HG02571 (cell line): ENCODE results near the gene MEIOC.
"Not testable (repeated sequence)": the region's sequence is repeated elsewhere in the genome, so short reads cannot be mapped to it uniquely, and the experiment has no call there.

Experiments
- ATAC-seq: cut with Tn5 transposase; IDR thresholded peaks from one replicate; pipeline ENCODE4 v1.9.1; 2021; ENCODE audit warnings: mild to moderate bottlenecking, moderate library complexity; ENCODE audit not compliant: unreplicated experiment

MEIOC gene

GRCh38 chr17:44646280-44646679, 10.0 kb upstream of the MEIOC start:
- ATAC-seq: no peak

DNA sequence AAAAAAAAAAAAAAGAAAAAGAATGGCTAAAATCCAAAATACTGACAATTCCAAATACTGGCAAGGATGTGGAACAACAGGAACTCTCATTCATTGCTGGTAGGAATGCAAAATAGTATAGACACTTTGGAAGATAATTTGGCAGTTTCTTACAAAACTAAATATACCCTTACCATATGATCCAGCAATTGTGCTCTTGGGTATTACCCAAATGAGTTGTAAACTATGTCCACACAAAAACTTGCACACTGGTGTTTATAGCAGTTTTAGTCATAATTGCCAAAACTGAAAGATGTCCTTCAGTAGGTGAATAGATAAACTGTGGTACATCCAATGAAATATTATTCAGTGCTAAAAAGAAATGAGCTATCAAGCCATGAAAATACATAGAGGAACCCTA, 8.5 kb upstream of the MEIOC start:
- ATAC-seq: no peak

GRCh38 chr17:44648963-44649362, 7.3 kb upstream of the MEIOC start:
- no peak for ATAC-seq

GRCh38 chr17:44651228-44651627, 5.0 kb upstream of the MEIOC start:
- ATAC-seq: no peak

- no peak for ATAC-seq
These were observed 3.5 kb upstream of the MEIOC start for GRCh38 chr17:44652727-44653126.

GRCh38 chr17:44653384-44653783, 2.9 kb upstream of the MEIOC start:
- no peak for ATAC-seq

DNA sequence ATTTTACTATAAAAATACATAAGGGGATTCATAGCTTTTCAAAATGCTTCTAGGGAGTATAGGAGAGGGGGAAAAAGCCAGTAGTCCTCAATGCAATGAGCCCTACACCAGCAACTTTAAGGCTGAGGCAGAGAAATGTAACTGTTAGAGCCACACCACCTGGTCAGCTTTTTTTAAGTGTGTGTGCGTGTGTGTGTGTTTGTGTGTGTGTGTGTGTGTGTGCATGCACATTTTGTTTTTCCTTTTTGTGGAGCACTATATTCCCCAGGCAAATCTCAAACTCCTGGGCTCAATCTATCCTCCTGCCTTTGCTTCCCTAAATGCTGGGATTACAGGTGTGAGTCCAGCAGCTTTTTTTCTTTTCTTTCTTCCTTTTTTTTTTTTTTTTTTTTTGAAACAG, 2.3 kb upstream of the MEIOC start:
- ATAC-seq: no peak

DNA sequence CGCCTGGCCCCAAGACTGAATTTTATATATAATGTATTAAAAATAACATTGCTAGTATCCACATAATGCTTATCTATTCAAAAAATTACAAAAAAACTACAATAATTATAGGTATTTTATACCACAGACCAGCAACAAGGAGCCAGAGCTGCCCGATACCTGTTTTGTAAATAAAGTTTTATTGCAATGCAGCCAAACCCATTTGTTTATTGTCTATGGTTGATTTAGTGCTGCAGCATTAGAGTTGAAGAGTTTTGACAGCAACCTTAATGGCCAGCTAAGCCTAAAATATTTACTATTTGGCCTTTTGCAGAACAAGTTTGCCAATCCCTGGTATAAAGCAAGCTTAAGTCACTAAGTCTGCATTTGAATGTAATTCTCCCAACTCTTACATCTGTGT, 5.6 kb downstream of the MEIOC start:
- no peak for ATAC-seq

GRCh38 chr17:44663095-44663494, 6.8 kb downstream of the MEIOC start:
- ATAC-seq: no peak

DNA sequence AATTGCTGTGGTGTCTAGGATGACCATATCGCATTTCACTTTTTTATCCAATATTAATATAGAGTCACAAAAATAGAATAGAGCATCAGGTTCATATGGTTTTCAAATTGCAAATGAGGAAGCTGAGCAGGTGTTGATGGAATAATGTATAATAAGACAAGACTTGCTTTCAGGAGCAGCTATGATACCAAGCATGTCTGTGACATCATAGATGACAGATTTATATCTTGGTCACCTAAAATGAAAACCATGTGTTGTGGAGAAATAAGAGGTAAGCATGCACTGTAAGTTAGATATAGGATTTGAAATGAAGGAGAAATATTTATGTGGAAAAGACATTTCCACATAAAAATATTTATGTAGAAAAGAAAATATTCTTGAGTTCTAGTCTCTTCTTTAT, 8.6 kb downstream of the MEIOC start:
- ATAC-seq: no peak

GRCh38 chr17:44666006-44666405, 9.7 kb downstream of the MEIOC start:
- no peak for ATAC-seq

DNA sequence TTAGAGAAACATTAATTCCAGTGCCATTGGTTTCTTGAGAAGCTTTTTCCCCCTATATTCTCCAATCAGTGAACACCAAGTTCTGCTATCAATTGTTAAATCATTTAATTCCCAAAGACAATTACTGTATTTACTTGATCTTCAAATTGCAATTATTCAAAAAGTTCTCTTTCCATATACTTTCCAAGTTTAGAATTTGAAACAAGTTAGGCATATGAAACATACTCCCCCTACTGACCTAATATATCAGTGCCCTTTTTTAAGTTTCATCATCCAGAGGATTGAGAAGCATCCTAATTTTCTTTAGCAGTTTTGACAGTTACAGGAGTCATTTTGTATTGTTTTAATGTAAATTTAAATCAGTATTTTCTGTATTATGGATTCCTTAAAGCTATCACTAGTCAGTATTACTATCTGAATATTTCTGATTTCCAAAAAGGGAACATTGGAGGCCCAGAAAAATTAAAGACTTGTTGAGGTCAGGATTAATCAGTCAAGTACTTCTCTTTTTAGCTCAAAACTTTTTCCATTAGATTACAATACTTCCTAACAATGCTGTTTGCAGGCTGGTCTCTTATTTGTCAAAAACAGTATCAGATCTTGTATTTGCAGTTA, 16.3 kb downstream of the MEIOC start:
- no peak for ATAC-seq

DNA sequence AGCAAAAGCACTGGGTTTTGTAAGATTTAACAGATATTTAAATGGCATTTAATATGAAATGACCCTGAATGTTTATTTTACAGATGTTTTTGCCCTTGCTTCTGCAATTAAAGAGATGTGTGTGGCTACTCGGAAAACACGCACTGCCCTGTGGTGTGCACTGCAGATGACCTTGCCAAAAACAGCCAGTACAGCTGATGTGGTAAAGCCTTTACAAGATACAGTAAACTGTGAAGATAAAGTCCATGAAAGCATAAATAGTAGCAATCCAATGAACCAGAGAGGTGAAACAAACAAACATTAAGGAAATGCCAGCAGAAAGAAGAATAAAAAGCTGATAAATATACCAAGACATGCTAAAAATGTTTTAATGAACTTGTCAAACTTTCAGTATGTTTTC, 17.6 kb downstream of the MEIOC start:
- no peak for ATAC-seq

DNA sequence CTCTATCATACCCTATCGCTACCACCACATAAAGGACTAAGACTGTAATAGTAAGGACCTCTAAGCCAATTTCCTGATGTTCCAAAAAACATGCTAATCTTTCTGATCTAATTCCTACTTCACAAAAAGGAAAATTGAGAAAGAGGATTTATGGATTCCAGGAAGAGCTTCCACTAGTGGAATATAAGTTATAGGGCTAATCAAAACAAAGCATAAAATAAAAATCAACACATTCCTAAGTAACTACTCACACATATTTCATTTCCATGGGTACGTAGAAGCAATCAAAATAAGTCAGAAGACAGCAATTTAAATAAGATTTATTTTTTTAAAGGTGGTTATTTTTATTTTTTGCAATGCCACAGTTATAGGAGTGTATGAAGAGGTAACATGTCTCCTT, 20.9 kb downstream of the MEIOC start:
- no peak for ATAC-seq

- ATAC-seq: not testable (repeated sequence)
These were observed 27.0 kb downstream of the MEIOC start for GRCh38 chr17:44683303-44683702.

DNA sequence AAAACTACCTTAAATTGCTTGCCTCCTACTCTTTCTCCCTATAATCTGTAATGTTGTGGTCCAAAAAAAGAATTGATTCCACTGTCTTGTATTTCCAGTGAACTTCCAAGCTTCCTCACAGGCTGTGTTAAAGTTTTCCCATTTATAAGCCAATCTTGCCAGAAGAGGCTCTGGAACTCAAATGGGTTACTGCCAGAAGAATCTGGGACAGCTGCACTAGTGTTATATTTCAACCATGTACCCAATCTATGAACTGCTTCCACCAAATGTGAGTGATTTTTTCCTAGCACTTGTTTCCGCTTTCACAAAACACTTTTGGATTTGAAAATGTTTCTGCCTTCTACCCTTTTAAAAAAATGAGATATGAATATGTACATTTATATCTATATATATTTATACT, 31.5 kb downstream of the MEIOC start:
- ATAC-seq: no peak

DNA sequence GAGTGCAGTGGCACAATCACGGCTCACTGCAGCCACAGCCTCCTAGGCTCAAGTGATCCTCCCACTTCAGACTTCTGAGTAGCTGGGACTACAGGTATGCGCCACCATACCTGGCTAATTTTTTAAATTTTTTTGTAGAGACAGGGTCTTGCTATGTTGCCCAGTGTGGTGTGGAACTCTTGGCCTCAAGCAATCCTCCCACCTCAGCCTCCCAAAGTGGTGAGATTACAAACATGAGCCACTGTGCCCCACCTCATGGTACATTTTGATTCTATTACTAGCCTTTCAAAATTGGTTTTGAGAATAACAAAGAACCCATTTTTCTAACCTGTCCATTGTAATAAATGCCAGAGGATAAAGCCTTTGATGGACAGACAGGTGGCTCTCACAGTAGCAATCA, 31.9 kb downstream of the MEIOC start:
- no peak for ATAC-seq

GRCh38 chr17:44688675-44689476, 32.6 kb downstream of the MEIOC start:
- ATAC-seq: no peak

GRCh38 chr17:44689477-44690217, 33.4 kb downstream of the MEIOC start, which contains the start of gene CCDC43:
CCDC43 (minus strand) TSS chr17:44689776; CDS start chr17:44689753, 23 bp downstream.
- ATAC-seq: peak; percentile 75

DNA sequence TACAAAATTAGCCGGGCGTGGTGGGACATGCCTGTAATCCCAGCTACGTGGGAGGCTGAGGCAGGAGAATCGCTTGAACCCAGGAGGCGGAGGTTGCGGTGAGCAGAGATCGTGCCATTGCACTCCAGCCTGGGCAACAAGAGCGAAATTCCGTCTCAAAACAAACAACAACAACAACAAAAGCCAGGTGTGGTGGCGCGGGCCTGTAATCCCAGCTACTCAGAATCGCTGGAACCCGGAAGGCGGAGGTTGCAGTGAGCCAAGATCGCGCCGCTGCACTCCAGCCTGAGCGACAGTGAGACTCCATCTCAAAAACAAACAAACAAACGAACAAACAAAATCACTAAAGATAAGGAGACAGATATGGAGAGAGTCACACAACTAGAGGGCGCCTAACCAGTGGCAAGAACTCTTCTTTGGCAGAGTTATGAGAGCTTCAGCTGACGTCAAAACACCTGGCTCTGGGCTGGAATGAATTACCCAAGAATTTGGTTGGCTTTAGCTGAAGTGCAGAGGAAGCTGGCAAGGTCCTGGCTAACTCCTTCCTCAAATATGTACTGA, 34.6 kb downstream of the MEIOC start:
- ATAC-seq: not testable (repeated sequence)

GRCh38 chr17:44693609-44694008, 37.3 kb downstream of the MEIOC start:
- ATAC-seq: no peak
